Activated T-cell treated with anti-CD3 and anti-CD28 coated beads, Interleukin-2, amount 50 U/mL, for 24 hours (primary cell): ENCODE data around the gene TUBA4B.

Experiments used
- DNase-seq: peaks from one replicate; pipeline ENCODE4 v3.0.0-alpha.2; 2020
- H3K27ac Mint-ChIP-seq: 2 replicates; pipeline ENCODE4 v1.8.0; 2020; ENCODE audit warnings: mild to moderate bottlenecking, mixed read lengths
- H3K27me3 Mint-ChIP-seq: 2 replicates; pipeline ENCODE4 v1.8.0; 2020; ENCODE audit warnings: mixed read lengths
- H3K36me3 Mint-ChIP-seq: 2 replicates; pipeline ENCODE4 v1.8.0; 2020; ENCODE audit warnings: low read depth, mixed read lengths
- H3K4me1 Mint-ChIP-seq: 2 replicates; pipeline ENCODE4 v1.8.0; 2020; ENCODE audit warnings: low read depth, mixed read lengths
- H3K4me3 Mint-ChIP-seq: 2 replicates; pipeline ENCODE4 v1.8.0; 2020; ENCODE audit warnings: mild to moderate bottlenecking, moderate library complexity, mixed read lengths
- H3K9me3 Mint-ChIP-seq: 2 replicates; pipeline ENCODE4 v1.8.0; 2020; ENCODE audit warnings: mixed read lengths

Gene TUBA4B

DNA sequence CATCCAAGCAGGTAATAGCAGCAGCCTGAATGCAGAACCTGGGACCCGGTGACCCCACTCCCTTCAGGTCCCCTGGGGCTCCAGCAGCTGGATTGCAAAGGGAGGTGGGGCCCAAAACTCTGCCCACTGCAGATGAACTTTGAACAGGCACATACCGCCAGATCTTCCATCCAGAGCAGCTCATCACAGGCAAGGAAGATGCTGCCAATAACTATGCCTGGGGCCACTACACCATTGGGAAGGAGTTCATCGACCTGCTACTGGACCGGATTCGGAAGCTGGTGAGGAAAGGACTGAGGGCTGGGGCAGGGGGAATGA lies 17.0 kb downstream of the TUBA4B start:
- Mint-ChIP-seq H3K36me3 (no peaks in the 10 kb centered on the region), H3K4me3 (no peak overlapping the region), H3K9me3 (no peaks in the 10 kb centered on the region), H3K27me3 (no peaks in the 10 kb centered on the region), H3K4me1 (no peaks in the 10 kb centered on the region), H3K27ac (no peak overlapping the region)
- no peak for DNase-seq

GRCh38 chr2:219271021-219271420 lies 18.0 kb downstream of the TUBA4B start:
- H3K4me3 Mint-ChIP-seq = no peak overlapping the region
- H3K27me3 Mint-ChIP-seq = no peaks in the 10 kb centered on the region
- DNase-seq = no peak
- H3K4me1 Mint-ChIP-seq = no peaks in the 10 kb centered on the region
- no peaks in the 10 kb centered on the region for H3K9me3 Mint-ChIP-seq
- H3K36me3 Mint-ChIP-seq = no peaks in the 10 kb centered on the region
- no peak overlapping the region for H3K27ac Mint-ChIP-seq

DNA sequence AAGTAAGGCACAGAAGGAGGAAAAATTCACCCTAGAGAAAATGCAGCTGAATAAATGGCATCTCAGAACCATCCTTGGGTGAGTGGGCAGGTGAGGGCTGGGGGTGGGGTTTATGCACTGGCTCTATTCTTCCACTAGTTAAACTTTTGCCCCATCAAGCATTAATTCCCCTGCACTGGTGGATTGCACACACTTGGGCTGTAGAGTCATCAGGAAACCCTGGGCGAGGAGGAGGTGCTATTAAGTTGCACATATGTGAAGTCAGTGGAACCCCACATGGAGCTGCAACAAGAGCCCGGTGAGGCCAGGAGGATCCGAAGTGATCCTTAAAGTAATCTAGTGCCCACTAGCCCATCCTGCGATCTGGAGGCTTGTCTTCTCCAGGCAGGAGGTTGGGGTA lies 19.3 kb downstream of the TUBA4B start:
- H3K27me3 Mint-ChIP-seq = no peaks in the 10 kb centered on the region
- no peak overlapping the region for H3K4me3 Mint-ChIP-seq
- H3K27ac Mint-ChIP-seq = no peak overlapping the region
- no peaks in the 10 kb centered on the region for H3K36me3 Mint-ChIP-seq
- H3K4me1 Mint-ChIP-seq = peaks cover 4% of the 10 kb centered on the region
- no peak for DNase-seq
- no peaks in the 10 kb centered on the region for H3K9me3 Mint-ChIP-seq

DNA sequence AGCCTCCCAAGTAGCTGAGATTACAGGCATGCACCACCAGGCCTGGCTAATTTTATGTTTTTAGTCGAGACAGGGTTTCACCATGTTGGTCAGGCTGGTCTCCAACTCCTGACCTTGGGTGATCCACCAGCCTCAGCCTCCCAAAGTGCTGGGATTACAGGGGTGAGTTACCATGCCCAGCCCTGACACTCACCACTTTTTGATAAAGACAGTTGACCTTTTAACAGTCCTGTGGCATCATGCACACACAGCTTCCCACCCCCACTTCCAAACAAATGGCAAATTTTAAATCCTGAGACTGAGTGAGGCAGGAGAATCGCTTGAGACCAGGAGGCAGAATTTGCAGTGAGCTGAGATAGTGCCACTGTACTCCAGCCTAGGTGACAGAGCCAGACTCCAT lies 20.0 kb downstream of the TUBA4B start:
- DNase-seq = no peak

DNA sequence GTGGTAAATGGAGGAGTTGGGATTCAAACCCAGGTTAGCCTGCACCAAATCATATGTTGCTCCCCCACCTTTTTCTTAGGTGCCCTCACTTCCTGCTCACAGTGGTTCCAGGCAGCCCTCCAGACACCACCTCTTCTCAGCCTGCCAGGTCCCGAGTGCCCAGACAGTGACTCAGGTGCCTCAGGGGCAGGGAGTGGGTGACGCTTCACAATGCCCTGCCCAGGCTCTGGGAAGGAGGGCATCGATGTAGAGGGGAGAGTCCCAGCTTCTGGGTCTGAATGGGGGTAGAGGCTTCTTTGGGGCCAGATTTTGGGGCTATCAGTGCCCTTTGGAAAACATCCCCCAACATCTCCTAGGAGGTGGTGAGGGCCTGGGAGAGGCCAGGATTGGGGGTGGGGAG lies 20.9 kb downstream of the TUBA4B start:
- peaks cover 20% of the 10 kb centered on the region for H3K4me1 Mint-ChIP-seq
- H3K9me3 Mint-ChIP-seq = no peaks in the 10 kb centered on the region
- DNase-seq = no peak
- no peaks in the 10 kb centered on the region for H3K36me3 Mint-ChIP-seq
- no peak overlapping the region for H3K4me3 Mint-ChIP-seq
- H3K27me3 Mint-ChIP-seq = no peaks in the 10 kb centered on the region
- no peak overlapping the region for H3K27ac Mint-ChIP-seq

More for the DNA sequence above, 20.0 kb downstream of the TUBA4B start:
- H3K27me3 Mint-ChIP-seq = no peaks in the 10 kb centered on the region
- H3K9me3 Mint-ChIP-seq = no peaks in the 10 kb centered on the region
- peaks cover 11% of the 10 kb centered on the region for H3K4me1 Mint-ChIP-seq
- no peaks in the 10 kb centered on the region for H3K36me3 Mint-ChIP-seq
- H3K4me3 Mint-ChIP-seq = no peak overlapping the region
- no peak overlapping the region for H3K27ac Mint-ChIP-seq

DNA sequence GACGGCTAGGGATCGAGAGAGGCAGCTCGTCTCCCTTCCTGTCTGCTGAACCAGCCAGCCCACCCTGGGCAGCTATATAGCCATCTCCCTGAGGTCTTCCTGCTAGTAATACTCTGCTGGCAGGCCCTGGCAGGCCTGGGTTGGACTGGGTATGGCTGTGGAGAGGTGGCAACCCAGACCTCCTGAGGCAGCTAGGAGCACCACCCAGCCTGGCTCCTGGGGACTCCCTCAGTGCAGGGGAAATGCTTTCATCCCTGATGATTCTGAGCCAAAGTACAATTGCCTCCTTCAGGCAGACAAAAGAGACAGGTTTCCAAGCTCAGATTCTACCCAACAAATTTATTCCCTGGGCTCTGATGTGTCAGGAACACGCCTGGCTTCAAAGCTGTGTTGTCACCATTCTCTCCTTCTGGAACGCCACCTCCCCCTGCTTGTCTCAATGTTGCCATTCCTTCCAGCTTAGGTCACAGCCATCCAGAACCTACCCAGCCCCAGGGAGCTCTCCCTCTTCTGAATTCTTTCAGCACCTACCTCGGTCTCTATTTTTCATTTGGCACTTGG lies 21.4 kb downstream of the TUBA4B start:
- DNase-seq = no peak
- peaks cover 20% of the 10 kb centered on the region for H3K4me1 Mint-ChIP-seq
- no peaks in the 10 kb centered on the region for H3K36me3 Mint-ChIP-seq
- no peak overlapping the region for H3K4me3 Mint-ChIP-seq
- H3K27me3 Mint-ChIP-seq = no peaks in the 10 kb centered on the region
- no peak overlapping the region for H3K27ac Mint-ChIP-seq
- H3K9me3 Mint-ChIP-seq = no peaks in the 10 kb centered on the region

DNA sequence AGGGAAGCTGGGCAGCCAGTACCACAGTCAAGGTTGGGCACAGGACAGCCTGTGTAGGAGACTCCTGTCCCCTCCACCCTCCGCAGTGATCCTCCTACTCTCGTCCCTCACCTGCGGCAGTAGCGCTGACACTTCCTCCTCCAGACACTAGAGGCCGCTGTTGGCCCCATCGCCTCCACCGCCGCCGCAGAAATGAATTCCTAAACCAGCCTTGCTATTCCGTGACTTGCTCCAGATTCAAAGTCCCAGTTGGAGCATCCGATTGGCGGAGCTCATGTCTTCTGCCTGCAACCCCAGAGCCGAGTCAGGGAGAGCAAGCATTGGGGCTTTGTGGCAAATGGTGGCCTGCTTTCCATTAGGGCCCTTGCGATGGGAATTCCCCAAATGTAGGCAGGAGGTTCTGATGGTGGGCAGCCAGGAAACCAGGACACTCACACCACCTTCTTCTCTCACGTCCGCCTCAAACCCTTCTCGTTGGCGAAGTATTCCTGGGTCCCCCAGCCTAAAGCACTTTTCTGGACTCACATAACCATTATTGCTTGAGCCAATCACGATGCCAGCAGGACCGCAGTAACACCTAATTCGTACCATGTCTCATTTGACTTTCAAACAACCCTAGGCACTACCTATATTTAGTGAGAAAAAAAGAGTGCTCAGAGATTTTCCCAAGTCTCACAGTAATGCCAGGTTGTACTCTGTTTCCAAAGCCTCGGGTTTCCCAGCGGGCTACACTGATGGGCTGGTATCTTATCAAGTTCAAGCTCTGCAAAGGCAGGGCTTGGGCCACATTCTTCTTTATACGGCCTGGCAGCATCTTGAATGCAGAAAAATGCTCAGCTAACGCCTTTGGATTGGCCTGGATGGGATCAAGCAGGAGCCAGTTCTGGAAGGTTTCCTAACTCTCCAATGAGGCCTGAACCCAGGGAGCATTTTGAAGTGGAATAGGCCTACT lies 24.9 kb downstream of the TUBA4B start:
- H3K36me3 Mint-ChIP-seq = peaks cover 28% of the 10 kb centered on the region
- peak overlapping the region; percentile 96 for H3K27ac Mint-ChIP-seq

GRCh38 chr2:219278655-219279150 lies 25.7 kb downstream of the TUBA4B start:
- Mint-ChIP-seq H3K4me1 (peaks cover 42% of the 10 kb centered on the region), H3K4me3 (peak overlapping the region; percentile 86)

More for the DNA sequence above, 24.9 kb downstream of the TUBA4B start:
- DNase-seq = peak; percentile 88
- Mint-ChIP-seq H3K27me3 (no peaks in the 10 kb centered on the region), H3K9me3 (no peaks in the 10 kb centered on the region), H3K4me1 (peaks cover 41% of the 10 kb centered on the region), H3K4me3 (peak overlapping the region; percentile 86)

DNA sequence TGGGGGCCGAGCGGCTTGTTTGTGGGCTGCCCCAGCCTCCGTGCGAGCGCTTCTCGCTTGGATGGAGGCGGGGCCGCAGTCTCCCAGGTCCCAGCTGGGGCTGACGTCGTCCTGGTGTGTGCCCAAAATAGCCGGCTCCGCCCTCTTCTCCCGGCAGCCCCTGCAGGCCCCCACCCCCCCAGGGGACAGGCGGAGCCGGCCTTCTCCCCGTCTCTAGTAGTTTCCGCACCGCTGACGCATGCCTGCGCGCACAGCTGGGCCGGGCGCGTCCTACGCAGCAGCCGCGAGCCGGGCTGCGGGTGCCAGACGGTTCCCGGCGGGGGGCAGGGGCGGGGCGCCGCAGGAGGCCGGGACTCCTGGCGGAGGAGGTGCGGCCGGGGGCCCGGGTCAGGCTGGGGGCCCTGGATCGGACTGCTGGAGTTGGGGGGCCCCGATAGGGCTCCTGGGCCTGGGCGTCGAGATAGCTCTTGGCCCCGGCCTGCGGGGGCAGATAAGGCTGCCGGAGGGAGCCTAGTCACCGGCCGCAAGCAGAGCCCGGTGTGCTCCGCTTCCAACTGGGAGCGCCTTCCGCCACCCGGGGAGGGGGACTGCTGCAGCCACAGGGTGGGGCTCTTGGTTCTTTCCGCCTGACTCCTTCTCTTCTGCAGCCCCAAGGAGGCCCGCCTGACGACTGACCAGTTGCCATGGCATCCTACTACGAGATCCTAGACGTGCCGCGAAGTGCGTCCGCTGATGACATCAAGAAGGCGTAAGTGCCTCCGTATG lies 26.3 kb downstream of the TUBA4B start, which contains the start of gene DNAJB2:
Gene DNAJB2, plus strand, starts transcription at position 216 of the 765 bp plus-strand sequence. Its CDS starts 468 bp downstream, at position 684.
- H3K4me1 Mint-ChIP-seq = peaks cover 43% of the 10 kb centered on the region
- peak within 1 kb of the TSS; percentile 86 for H3K4me3 Mint-ChIP-seq
- peaks cover 41% of the 10 kb centered on the region for H3K36me3 Mint-ChIP-seq
- no peaks in the 10 kb centered on the region for H3K27me3 Mint-ChIP-seq
- H3K27ac Mint-ChIP-seq = peak within 1 kb of the TSS; percentile 96
- peak; percentile 99 for DNase-seq
- H3K9me3 Mint-ChIP-seq = no peaks in the 10 kb centered on the region

More at GRCh38 chr2:219278655-219279150, 25.7 kb downstream of the TUBA4B start:
- DNase-seq = no peak
- Mint-ChIP-seq H3K36me3 (peaks cover 35% of the 10 kb centered on the region), H3K27ac (peak overlapping the region; percentile 96), H3K9me3 (no peaks in the 10 kb centered on the region), H3K27me3 (no peaks in the 10 kb centered on the region)

- peaks cover 45% of the 10 kb centered on the region for H3K36me3 Mint-ChIP-seq
- peak overlapping the region; percentile 95 for H3K27ac Mint-ChIP-seq
- H3K27me3 Mint-ChIP-seq = no peaks in the 10 kb centered on the region
- no peak for DNase-seq
- no peaks in the 10 kb centered on the region for H3K9me3 Mint-ChIP-seq
- peak overlapping the region; percentile 86 for H3K4me3 Mint-ChIP-seq
- H3K4me1 Mint-ChIP-seq = peaks cover 43% of the 10 kb centered on the region
Measured at GRCh38 chr2:219279916-219280516, 27.0 kb downstream of the TUBA4B start.

- Mint-ChIP-seq H3K4me3 (peak overlapping the region; percentile 86), H3K36me3 (peaks cover 51% of the 10 kb centered on the region), H3K27me3 (no peaks in the 10 kb centered on the region), H3K27ac (peak overlapping the region; percentile 95), H3K9me3 (no peaks in the 10 kb centered on the region), H3K4me1 (peaks cover 43% of the 10 kb centered on the region)
- DNase-seq = no peak
Measured at GRCh38 chr2:219280651-219281050, 27.6 kb downstream of the TUBA4B start.

GRCh38 chr2:219281588-219281987 lies 28.5 kb downstream of the TUBA4B start:
- Mint-ChIP-seq H3K27ac (peak overlapping the region; percentile 34), H3K4me1 (peaks cover 45% of the 10 kb centered on the region)

DNA sequence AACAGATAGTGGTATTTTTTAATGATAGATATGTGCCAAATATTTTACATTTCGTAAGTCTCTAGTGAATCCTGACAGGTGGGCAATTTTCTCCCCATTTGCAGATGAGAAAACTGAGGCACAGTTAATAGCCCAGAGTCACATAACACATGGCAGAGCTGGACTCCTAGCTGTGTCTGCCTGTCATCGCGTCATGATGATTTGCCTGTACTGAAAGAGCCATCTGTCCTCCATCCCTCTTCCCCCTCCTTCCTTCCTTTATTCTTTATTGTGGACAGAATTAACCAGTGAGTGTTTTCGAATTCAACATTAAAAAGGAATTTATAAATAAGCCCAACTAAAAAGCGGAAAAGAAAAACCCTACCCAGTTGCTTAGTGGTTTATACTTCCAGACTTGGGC lies 29.3 kb downstream of the TUBA4B start:
- Mint-ChIP-seq H3K27ac (no peak overlapping the region), H3K27me3 (no peaks in the 10 kb centered on the region), H3K4me1 (peaks cover 40% of the 10 kb centered on the region), H3K36me3 (peaks cover 57% of the 10 kb centered on the region), H3K9me3 (no peaks in the 10 kb centered on the region), H3K4me3 (no peak overlapping the region)
- no peak for DNase-seq

More at GRCh38 chr2:219281588-219281987, 28.5 kb downstream of the TUBA4B start:
- no peaks in the 10 kb centered on the region for H3K9me3 Mint-ChIP-seq
- no peak for DNase-seq
- no peak overlapping the region for H3K4me3 Mint-ChIP-seq
- H3K36me3 Mint-ChIP-seq = peaks cover 56% of the 10 kb centered on the region
- no peaks in the 10 kb centered on the region for H3K27me3 Mint-ChIP-seq

DNA sequence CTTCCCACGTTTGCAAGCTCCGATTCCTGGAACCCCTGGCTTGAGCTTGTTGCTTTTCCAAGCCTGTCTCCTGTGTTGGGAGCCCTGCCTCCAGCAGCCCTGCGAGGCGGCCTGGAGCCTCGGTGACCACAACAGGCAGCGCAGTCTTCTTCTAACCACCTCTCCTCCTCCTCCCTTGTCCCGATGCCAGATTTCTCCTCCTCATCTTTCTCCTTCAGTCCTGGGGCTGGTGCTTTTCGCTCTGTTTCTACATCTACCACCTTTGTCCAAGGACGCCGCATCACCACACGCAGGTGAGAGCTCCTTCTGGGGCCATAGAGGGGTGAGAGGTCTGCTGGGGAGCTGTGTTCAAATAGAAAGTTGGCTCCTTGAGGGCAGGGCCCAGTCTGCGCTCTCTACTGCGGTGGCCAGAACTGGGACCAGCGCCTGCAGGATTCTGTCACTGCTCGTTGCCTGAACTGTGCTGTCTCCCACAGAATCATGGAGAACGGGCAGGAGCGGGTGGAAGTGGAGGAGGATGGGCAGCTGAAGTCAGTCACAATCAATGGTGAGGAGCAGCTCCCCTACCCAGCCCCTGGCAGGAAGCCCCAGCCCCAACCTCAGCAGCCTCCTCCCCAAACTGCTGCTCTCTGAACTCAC lies 30.0 kb downstream of the TUBA4B start:
- Mint-ChIP-seq H3K4me3 (no peak overlapping the region), H3K27ac (peak overlapping the region; percentile 59), H3K27me3 (no peaks in the 10 kb centered on the region), H3K9me3 (no peaks in the 10 kb centered on the region), H3K36me3 (peaks cover 57% of the 10 kb centered on the region), H3K4me1 (peaks cover 33% of the 10 kb centered on the region)
- DNase-seq = no peak
